NOMO-1 treated with DMSO at 0.1 percent for 48 hours (cell line): ENCODE results near the gene SLC6A11.

Experiments used
- DNase-seq: peaks from one replicate; lab custom pipeline; 2025; ENCODE audit not compliant: unreplicated experiment; lab: John Stamatoyannopoulos, UW

SLC6A11 gene

DNA sequence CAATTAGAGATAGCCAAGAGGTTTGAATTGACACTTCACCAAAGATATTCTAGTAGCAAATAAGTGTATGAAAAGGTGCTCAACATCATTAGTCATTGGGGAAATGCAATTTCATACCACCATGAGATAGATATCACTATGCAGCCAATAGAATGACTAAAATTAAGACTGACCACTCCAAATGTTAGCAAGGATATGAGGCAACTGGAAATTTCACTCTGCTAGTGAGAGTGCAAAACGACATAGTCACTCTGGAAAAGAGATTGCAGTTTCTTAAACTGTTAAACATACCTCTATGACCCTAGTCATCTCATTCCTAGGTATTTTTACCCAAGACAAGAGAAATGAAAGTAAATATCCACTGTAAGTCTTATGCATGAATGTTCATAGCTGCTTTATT is 27.6 kb upstream of the SLC6A11 start:
- DNase-seq, result no peak

DNA sequence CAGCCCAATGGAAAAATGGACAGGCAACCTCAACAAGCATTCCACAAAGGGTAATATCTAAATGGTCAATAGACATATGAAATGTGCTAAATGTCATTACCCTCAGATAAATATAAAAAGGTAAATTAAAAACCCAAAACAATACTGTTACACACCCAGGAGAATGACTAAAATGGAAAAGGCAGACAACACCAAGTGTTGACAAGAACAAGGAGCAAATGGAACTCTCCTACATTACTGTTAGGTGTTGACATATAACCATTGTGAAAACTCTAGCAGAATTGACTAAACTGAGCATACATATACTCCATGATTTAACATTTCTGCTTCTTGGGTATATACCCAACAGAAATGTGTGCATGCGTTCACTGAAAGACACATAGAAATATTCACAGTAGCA is 25.3 kb upstream of the SLC6A11 start:
- no peak for DNase-seq

GRCh38 chr3:10792208-10792607 is 23.8 kb upstream of the SLC6A11 start:
- no peak for DNase-seq

- no peak for DNase-seq
Measured at GRCh38 chr3:10798600-10799367, 17.2 kb upstream of the SLC6A11 start.

DNA sequence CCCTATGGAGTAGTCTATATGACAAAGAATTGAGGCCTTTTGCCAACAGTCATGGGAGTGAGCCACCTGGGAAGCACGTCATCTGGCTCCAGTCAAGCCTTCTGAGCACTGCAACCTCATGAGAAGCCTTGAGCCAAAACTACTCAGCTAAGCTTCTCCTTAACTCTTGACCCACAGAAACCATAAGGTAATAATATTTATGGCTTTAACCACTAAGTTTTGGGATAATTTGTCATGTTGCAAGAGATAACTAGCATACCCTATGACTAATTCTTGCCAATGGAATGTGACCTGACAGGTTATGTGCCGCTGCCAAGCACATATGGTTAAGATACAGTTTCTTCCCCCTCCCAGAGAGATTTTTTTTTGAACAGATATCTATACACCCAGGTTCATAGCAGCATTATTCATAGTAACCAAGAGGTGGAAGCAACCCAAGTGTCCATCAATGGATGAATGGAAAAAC is 11.8 kb upstream of the SLC6A11 start:
- no peak for DNase-seq

DNA sequence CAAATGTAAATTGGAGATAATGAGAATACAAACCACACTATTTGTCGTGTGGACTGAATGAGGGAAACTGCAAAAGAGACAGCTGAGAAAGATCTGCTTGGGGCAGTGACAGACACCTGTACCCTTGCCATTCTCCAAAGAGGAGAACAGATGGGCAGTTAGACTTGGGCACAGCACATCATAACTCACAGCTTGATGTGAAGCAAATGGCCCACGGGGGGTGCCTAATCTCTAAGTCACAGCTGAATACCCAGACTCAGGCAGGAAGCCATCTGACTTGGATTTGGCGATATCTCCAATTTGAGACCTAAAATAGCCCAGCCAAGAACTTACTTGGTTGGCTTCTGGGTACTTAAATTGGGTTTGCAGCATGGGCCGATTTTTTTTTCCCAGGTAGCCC is 10.0 kb upstream of the SLC6A11 start:
- DNase-seq, result no peak

DNA sequence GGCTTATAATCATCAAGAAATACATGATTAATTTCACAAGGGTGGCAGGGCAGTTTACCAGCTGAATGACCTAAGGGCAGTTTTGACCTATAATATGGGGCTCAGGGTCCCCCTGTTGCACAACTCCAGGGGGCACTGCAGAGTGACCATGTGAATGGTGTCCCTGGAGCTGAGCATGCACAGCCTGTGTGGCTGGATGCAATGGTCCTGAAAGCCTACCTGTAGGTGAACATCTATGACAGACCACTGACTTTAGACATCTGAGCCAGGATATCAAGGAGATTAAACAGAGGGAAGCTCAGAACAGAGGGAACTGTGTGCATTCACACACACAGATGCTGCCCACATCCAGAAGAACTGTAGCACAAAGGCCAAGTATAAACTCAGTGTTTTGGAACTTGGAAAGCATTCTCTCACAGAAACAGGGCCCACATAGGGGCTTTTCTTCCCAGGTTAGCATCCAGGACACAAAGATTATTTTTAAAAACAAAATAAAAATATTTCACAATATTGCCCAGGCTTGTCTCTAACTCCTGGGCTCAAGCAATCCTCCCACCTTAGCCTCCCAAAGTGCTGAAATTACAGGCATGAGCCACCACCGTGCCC is 7.8 kb upstream of the SLC6A11 start:
- DNase-seq, result no peak

DNA sequence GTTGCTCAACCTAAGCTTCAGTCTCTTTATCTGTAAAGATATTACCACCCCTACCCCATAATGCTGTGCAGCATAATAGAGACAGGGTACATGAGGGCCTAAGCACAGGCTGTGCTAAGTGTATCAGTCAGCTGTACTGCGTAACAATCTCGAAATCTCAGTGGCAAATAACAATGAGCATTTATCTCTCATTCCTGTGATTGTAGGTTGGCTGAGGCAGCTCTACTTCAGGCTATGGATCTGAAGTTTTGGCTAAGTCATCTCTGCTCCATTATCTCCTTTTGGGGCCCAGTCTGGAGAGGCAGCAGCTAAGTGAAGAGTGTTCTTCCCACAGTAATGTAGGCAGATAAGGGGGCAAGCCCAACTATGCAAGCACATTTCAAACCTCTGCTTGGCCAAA is 7.1 kb upstream of the SLC6A11 start:
- no peak for DNase-seq

- DNase-seq, result no peak
Measured at GRCh38 chr3:10810376-10810775, 5.7 kb upstream of the SLC6A11 start.

GRCh38 chr3:10813425-10813824 is 2.6 kb upstream of the SLC6A11 start:
- DNase-seq, result no peak

GRCh38 chr3:10814623-10815022 is 1.4 kb upstream of the SLC6A11 start:
- no peak for DNase-seq

DNA sequence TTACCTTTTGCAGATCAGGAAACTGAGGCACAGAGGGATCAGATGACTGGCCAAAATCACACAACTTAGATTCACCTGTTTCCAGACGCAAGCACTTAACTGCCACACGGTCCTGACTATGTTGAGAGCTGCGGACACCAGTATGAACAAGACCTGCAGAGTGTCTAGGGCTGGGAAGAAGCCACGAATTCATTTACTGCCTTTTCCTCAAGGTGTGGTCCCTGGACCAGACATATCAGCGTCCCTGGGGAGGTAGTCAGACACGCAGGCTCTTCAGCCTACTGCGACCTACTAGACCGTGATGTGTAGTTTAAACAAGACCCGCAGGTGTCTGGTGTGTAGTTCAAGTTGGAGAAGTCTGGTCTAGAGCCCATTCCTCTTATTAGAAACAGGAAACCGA is 541 bp upstream of the SLC6A11 start:
- DNase-seq, result no peak

DNA sequence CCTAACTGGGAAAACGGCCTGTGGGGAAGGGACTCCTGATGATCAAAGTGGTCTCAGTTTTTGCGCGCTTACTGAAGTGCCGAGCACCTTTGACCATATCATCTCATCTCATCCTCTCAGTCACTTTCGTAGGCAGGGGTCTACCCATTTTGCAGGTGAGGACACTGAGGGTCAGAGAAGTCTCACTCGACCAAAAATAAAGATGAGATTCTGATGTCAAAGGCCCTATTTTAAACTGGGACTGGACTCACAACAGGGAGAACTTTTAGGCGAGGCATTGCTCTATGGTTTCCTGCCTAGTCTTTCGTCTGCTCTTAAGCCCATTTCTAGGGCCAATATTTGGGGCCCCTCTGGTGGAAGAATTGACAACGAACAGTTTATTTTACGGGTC is 830 bp downstream of the SLC6A11 start:
- DNase-seq, result no peak

GRCh38 chr3:10817506-10817905 is 1.5 kb downstream of the SLC6A11 start:
- no peak for DNase-seq

DNA sequence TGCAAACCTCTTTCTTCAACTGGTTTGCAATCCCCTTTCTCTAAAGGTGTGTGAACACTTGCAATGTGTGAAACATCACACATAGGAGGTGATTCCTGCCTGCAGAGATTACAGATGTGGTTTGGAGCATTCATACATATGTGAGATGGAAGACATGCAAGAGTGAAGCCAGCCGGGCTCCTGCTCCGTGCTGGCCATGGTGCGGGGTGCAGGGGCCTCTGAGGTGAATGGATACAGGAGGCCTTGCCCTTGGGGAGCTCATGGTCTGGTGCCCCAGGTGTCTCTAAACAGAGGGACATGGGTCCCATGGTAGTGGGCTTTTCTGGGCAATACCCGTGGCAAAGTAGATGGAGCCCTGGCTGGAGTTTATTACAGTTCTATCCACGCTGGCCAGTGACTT is 6.0 kb downstream of the SLC6A11 start:
- DNase-seq, result no peak

- no peak for DNase-seq
Measured at GRCh38 chr3:10822708-10823515, 6.9 kb downstream of the SLC6A11 start.

DNA sequence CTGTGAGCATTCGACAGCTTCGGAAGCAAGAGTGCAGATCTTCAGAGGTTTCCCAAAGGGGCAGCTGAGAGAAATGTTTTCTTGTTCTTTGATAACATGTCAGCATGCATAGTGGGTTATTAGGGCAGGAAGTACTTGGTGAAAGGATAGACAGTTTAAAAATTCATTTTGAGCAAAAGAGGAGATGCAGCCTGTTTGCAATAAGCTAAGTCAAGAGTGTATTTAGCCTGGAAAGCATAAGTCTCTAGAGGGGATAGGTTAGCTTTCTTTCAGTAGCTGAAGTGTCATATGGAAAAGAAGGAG is 7.4 kb downstream of the SLC6A11 start:
- no peak for DNase-seq

GRCh38 chr3:10824468-10824867 is 8.4 kb downstream of the SLC6A11 start:
- DNase-seq, result no peak

DNA sequence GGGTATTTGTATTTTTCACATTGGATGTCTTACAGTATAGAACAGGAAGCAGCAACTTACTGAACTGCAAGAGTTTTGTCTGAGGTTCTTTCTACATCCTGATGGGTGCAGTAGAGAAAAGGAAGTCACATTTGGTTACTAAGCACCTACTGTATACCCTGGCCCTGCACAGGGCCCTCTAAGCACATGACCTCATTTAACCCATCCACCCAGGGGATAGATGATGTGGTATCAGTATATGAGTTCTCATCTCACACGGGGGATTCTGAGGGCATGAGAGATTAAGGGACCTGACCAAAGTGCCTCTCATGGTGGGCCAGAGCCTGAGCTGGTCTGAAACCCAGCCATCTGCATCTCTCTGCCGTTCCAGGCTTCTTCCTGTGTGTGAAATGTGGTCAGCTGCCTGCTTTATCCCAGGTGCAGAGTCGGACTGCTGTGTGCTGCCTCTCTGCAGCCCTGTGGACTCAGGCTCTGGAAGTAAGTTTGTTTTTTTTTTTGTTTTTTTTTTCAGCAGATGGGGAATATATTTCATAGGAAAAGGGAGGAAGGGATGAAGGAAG is 17.9 kb downstream of the SLC6A11 start:
- no peak for DNase-seq

DNA sequence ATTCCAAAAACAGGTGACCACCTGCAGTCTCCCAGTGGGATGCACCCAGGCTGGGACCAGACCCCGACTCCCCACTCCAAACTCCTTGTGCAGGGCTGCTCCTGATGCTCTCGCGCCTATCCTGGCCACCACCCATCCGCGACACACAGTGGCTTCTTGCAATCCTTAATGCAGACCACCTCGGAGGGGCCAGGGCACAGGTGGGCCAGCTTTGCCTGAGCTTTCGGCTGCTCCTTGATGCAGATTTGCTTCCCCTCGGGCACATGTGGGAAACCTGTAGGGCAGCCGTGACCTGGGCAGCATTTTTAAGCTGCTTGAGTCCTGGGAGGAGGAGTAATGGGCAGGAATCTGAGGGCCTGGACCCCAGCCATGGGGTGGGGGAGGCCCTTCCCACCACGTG is 18.9 kb downstream of the SLC6A11 start:
- no peak for DNase-seq

DNA sequence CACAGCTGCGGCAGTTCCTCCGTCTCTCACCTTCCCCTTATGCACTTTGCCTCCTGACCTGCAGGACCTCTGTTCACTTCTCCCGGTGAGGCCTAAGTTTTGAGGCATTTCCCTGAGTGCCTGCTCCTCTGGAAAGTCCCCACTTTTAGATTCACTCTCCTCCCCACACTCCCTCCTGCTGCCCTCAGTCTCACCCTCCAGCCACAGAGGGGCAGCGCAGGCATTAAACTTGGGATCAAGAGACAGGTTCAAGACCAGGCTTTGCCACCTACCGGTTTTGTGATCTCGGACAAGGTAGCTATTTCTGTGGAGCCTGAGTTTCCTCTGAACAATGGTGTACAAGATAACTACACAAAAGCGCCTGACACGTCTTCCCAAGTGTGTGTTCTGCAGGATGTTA is 19.4 kb downstream of the SLC6A11 start:
- no peak for DNase-seq

DNA sequence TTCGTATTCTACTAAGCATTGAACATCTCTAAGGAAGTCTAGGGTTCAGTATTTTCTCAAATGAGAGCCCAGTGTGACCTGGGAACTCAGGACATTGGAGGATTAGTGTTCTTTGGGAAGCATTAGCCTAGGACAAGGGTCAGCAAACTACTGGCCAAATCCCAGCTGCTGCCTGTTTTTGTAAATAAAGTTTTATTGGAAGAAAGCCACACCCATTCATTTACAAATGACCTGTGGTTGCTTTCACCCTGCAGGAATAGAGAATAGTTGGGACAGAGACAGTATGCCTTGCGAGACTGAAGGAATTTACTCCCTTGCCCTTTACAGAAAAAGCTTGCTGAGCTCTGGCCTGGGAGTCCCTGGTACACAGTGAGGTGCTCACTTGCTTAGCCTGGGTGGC is 20.6 kb downstream of the SLC6A11 start:
- no peak for DNase-seq
